GM18507 (cell line): ENCODE results near the gene SAMSN1.

ENCODE experiments used
- DNase-seq: peaks from one replicate; pipeline ENCODE4 v3.0.0; 2011; ENCODE audit warnings: low read depth; ENCODE audit not compliant: insufficient read length; ENCODE audit errors: extremely low spot score
- FAIRE-seq: peaks from 2 replicates; lab custom pipeline; 2011; peaks lifted over from hg19 to GRCh38; lab: Jason Lieb, UNC

Gene SAMSN1

DNA sequence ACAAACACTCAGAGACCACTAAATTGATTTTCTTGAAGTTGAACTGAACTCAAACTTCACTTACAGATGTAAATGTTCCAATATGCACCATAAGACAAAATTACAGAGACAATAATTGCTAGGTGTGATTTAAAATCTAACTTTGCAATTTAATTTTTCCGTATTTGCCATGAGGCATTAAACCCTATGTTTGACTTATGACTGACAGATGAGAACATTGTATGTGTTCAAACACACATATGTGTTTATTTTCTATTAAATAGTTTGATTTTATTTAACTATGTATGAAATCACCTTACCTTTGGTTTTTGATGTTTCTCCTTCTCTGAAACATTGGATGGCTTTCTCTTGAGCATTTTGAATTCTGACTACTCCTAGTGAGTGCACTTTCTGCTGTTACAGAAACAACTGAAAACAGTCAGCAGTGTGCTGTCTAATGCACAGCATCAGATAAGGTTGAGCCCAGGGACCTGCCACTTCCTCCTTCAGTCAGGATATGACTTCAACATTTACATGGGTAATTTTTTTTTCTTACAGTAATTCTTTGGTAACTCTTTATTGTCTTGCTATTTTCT lies at the start of gene SAMSN1:
TSS of gene SAMSN1 (minus strand) at position 410 of the 575 bp plus-strand sequence. CDS start at position 356, 54 bp downstream.
- FAIRE-seq (peak; percentile 96), DNase-seq (peak; percentile 30)

DNA sequence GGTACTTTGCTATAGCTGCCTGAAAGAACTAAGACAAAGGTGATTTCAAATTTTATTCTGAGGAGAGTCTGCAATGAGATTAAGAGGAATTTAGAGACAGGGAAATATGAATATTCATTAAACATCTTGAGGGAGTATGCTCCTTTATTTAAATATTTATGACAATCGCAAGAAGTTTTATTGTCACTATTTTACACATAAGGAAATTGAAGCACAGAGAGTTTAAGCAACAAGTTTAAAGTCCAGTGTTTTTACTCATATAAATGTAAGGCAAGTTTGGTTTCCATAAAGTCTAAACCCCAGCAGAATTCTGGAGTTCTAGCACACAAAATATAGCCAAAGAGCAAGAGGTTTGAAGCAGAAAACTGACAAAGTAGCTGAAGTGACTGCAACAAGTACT lies 49.3 kb upstream of the SAMSN1 start:
- FAIRE-seq (no peak), DNase-seq (no peak)

DNA sequence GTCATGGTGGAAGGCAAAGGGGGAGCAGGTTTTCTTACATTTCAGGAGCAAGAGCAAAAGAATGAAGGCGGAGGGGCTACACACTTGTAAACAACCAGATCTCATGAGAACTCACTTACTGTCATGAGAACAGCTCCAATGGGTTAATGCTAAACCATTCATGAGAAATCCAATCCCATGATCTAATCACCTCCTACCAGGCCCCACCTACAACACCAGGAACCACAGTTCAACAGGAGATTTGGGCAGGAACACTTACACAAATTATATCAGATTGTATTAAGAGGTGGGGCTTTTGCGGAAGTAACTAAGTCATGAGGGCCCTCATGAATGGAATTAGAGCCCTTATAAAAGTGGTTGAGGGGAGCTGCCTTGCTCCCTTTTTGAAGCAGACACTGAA lies 48.9 kb upstream of the SAMSN1 start:
- FAIRE-seq = no peak

DNA sequence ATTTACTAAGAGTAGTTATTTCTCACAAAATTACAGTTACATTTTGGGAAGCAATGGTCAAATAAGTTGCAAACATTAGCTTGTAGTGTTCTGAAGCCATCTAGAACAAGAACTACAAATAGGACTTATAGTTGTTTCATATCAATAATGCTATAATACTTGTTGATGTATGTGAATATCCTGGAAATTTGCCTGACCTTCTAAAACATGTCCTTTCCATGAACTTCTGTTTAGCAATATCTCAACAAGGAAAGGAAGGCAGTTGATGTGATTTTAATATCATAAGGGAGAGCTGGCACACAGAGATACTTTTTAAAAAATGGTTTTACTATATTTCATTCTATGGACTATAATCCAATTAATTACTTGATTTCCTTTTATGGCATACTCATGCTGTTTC lies 47.1 kb upstream of the SAMSN1 start:
- no peak for FAIRE-seq

More for the DNA sequence above, 48.9 kb upstream of the SAMSN1 start:
- DNase-seq = no peak

DNA sequence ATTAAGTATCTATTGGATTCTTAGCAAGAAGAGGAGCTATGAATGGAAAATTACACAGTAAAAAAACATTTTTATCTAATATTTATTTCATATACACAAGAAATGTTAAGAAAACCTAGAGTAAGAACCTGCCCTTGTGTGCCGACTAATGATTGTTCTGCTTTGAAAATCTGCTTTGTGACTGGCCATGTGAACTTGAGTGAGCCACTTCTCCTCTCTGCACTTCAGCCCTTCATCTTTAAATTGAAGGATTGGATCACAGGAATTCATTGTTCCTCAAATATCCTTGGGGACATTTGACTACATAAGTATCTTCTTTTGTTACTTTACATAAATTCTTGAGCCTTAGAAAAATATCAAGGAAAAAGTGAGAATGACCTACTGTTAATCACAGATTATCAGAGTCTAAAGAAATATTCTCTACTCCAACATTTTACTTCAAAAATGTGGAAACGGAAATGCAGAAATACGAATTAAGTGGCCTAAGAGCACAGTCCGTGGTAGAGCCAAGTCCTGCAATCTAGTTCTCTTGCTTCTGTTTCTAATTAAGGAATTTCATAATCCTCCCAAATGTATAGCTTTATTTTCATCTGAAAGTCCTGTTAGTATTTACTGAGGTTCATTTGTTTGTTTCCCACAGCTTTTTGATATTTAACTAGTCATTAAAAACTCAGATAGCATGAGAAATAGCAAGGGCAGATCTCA lies 46.3 kb upstream of the SAMSN1 start:
- FAIRE-seq (peak; percentile 56), DNase-seq (no peak)

More for the DNA sequence above, 47.1 kb upstream of the SAMSN1 start:
- DNase-seq = no peak

DNA sequence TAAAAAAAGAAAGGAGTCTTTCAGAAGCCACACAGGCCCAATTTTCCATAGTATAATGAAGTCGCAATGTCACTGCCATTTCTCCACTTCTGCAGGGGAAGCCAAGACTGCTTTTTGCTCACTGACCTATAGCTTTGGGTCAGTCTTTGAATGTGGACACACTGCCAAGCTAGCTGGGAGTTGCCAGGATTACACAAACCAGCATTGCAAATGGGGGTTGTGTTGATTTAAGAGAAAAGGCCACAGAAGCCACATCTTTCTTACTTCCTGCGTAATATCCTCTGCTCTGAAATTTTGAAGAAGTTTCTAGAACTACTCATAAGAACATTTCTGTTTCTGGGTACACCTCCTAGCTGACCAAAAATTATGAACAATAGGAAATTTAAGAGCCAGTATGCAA lies 45.8 kb upstream of the SAMSN1 start:
- FAIRE-seq (peak; percentile 71), DNase-seq (no peak)

DNA sequence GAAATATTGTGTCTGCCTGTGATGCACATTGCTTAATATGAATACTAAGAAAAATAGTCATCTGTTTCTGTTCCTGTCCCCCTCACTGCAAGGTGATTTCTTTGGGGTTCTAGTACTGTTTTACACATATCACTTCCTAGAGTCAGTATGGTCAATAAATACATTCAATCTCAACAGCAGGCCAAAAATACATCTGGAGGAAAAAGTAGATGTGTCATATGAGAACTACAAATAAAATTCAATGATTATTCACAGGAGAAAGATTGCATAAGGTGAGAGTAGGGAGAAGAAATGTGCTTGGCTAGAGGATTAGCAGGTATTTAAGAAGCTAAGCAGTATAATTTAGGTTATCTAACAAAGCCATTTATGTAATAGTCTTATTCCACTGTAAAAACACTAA lies 45.3 kb upstream of the SAMSN1 start:
- FAIRE-seq = no peak
- no peak for DNase-seq

DNA sequence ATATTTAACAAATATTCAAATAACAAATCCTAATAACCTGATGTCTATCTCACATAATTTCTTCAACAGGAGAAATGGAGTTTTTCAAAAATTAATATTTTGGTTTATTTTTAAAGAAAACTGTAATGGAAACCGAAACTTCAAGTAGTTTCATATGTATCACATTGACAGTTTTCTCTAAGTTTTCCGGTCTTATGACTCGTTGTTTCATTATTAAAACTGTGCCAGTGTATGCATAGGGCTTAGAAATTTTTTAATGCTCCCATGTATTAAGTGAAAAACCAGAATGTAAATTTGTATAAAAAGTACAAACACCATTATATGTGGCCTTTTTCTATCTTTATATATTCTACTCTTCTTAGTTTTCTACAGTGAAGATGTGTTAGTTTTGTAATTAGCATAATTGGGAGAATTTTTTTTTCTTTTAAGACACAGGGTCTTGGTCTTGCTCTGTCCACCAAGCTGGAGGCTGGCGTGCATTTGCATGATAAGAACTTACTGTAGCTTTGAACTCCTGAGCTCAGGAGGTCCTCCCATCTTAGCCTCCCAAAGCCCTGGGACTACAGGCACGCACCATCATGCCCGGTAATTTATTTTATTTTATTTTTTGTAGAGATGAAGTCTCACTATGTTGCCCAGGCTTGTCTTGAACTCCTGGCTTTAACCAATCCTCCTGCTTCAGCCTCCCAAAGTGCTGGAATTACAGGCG lies 43.9 kb upstream of the SAMSN1 start:
- FAIRE-seq (peak; percentile 77), DNase-seq (no peak)

DNA sequence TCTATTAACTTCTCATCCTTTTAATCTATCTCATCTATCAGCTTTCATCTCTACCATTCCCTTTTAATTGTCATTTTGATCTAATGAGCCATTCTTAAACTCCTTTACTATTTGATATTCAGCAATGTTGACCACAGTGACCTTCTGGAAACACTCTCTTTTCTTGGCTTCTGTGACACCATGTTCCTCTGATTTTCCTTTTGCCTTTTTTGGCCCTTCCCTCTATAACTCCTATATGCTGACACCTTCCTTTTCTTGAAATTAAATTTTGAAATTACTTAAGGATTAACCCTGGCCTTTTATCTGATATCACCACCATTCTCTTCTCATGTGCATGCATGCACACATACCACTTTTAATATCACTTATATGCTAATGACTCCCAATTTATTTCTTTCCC lies 41.2 kb upstream of the SAMSN1 start:
- DNase-seq = no peak
- FAIRE-seq = no peak

DNA sequence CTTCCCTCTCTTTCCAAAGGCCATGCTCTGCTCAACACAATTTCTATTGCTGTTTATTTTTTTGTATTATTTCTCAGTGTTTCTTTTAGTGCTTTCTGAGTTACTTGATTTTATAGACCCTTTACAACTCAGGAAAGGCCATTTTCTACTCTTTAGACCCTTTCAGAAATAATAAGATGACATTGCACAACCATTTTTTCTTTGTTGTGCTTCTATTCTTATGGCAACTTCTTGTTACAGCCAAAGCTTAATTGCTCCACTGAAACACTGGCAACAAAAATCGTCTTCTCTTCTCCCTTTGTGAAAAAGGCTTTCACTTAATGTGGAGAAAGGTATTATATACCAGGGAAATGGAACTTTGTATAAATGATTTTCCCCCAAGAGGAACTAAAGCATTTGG lies 39.0 kb upstream of the SAMSN1 start:
- DNase-seq = no peak
- FAIRE-seq = no peak

DNA sequence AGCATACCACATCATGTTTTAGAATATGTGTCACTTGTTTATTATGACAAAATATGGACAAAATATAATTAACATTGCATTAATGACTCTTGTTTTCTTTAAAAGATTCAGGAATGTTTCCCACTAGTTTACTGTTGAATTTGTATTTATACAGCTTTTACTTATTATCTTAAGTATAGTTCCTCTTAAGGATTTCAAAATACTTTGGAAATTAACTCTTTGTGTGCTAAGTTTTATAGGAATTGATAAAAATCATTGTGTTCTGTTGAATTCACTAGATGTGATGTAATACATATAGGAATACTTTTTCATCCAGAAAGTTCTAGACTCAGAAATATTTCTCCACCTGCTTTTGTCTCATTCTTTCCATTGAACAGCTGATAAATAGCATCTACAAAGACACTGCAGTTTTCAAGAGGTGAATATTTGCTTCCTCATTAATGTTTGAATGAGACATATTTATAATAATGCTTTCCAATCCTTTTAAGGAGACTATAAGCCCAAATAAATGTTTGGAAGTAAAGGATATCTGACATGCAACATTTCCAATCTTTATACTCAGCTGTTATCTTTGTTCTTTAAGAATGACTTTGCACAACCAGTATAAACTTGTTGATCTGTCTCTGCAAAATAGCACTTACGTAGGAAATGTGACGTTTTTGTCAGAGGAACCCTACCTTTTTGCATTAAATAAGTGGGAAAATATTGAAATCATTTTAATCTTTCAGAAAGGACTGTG lies 38.4 kb upstream of the SAMSN1 start:
- FAIRE-seq = no peak
- DNase-seq = no peak

DNA sequence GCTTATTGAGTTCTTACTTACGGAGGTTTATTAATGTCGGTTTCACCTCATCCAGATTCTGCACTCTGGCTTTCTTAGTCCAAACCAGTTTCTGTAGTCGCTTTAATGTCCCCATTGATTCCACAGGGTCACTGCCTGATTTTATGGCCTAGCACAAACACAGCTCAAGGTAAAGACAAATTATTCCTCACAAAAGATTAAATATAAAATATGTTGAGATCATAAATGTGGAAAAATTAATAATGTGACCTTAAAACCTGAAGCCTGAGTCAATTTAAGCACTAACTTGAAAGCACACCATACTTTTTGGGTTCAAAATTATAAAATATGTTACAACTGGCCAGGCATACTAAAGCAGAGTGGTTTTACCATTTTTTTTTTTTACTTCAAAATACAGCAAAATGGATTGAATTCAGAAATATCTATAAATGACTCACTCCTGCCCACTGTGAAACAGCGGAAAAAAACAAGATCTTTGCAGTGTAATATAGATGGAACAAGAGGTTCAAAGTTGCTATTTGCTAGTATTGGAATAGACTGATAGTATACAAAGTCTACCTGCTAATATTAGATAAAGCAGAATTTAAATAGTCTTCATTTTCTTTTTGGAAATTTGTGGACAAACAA lies 37.6 kb upstream of the SAMSN1 start:
- no peak for FAIRE-seq

DNA sequence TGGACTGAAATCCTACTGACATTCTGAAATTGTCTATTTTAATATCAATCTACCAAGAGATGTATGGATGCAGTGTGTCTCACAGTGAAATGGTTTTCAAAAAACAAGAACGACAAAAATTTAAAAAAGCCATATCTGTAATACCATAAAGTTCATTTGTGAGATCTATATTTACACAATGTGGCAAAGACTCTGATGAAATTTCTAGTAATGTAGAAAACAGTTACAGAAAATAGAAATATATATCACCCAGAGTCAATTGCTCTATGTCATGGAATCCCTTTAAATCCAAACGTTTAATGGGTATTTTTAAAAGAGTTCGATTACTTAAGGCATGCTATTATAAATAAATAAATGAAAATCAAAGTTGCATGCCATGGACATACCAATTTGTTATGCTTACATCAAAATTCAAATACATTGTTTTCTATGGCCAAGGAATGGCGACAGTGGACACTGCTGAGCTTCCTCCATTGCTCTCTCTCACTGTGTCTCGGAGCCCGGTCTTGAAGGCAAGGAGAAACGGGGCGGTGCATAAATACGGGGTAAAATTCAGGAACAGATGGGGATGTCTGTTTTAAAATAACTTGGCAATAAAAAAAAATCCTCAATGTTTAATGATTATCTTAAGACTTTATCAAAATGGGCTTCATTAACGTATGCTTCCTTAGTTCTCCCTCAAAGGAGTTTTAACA lies 37.0 kb upstream of the SAMSN1 start:
- FAIRE-seq = no peak
- DNase-seq = no peak

More for the DNA sequence above, 37.6 kb upstream of the SAMSN1 start:
- no peak for DNase-seq

DNA sequence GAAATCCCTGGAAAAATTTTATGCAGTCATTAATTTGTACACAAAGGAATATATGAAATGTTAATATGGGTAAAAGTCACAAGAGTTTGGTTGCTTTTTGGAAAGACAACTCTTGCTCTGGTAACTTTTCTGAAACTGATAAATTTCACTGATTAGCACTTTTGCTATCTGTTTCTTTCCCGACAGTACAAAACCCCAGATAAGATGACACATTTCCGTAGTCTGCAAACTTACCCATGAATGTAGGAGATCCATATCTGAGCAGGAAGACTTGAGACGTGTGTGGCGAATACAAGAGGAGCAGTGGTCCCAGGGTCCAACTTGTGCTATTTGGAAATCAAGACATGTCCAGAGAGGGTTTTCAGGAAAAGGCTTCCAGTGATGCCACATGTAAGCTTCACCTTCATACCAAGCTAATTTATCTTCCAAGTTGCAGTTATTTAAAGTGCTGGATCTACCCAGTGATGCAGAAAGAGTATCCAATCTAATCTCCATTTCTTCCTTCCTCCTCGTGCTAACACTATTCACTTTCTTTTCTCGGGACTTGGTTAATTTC lies 35.9 kb upstream of the SAMSN1 start:
- FAIRE-seq = peak; percentile 60
- DNase-seq = no peak

DNA sequence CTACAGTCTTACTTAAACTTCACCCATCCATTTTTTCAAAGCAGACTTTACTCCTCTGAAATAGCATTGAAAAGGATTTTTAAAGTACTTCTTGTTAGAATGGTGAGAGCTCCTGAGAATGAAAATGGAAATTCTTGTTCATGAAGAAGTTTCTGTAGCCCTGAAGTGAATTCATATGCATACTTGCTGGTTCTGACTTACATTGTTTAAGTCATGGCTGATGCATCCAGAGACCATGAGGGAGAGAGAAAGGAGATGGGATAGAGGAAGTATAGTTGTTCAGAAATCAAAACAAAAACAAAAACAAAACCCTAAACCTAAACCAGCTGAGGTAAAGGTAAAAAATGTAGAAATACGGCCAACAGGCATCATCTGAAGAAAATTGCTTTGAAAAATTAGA lies 27.1 kb upstream of the SAMSN1 start:
- FAIRE-seq = no peak
- DNase-seq = no peak

DNA sequence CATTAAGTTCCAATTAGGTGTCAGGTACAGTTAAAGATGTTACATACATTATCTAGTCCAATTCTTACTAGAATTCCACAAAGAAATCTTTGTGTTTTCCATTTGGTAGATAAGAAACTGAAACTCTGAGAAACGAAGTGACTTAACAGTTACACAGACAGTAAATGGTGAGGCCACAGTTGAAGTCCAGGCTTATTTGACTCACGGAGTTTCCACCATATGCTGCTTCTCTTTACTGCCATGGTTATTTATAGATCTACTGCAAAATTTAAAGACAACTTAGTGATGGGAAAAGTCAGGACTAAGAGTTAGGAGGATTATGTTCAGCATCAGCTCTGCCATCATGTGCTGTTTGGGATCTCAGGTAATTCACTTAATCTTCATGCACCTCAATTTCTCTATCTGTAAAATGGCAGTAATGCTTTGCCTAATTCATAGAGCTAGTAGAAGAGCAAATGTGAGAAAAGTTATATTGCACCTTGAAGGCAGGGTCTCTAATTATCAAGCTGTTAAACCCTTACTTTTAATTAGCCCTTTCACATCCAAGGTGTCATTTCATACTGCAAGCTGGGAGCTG lies 26.2 kb upstream of the SAMSN1 start:
- FAIRE-seq (peak; percentile 39), DNase-seq (no peak)

DNA sequence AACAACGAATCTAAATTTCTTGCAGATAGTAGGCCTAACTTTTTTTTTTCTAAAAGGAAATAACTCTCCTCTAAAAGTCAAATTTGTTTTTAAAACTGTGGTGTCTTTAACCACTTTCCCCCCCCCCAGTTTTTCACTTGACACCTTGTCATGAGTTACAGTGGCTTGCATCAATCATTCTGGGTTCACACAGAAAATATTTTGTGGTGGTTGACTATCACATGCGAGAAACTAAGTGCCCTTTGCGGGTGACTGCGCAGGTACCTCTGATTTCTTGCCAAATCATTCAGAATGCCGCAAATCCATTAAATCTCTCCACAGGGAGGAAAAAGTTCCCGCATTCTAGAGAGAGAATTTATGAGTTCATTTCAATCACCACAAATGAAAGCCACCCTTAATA lies 23.8 kb upstream of the SAMSN1 start:
- no peak for DNase-seq
- no peak for FAIRE-seq

DNA sequence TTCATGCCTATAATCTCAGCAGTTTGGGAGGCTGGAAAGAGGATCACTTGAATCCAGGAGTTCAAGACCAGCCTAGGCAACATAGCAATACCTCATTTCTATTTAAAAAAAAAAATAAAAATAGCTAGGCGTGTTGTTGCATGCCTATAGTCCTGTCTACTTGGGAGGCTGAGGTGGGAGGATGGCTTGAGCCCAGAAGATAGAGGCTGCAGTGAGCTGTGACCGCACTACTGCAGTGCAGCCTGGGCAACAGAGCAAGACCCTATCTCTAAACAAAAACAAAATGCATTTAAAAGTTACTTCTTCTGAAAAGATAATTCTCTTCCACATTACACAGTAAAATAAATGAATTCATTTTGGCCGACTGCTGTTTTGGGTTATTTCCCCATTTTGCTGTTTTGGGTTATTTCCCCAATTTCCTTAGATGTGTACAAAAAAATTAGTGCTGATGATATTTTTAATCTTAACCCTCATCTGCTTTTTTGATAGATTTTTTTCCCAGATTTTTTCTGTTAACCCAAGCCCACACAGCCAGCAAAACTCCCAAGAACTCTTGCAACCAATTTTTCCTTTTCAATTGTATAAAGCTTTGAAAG lies 23.0 kb upstream of the SAMSN1 start:
- no peak for FAIRE-seq

More for the DNA sequence above, 23.0 kb upstream of the SAMSN1 start:
- no peak for DNase-seq
